Lower leg skin (tissue), 3 donors: Measurements from ENCODE around the gene MCM7.

Source experiments
- POLR2A ChIP-seq, 2 donors: fragments of 450-650 bp; IDR thresholded peaks; one replicate each; pipeline ENCODE4 v1.6.1; 2016 to 2017; ENCODE audit warnings: antibody characterized with exemption in 2 of 2, mild to moderate bottlenecking in 1 of 2, moderate library complexity in 1 of 2
- TF ChIP-seq, protein P1 (sequence below), 3 donors: fragments of 450-650 bp; IDR thresholded peaks; one replicate each; pipeline ENCODE4 v1.5.1; 2016; ENCODE audit warnings: antibody characterized with exemption in 3 of 3, mild to moderate bottlenecking in 3 of 3, moderate library complexity in 2 of 3

DNA sequence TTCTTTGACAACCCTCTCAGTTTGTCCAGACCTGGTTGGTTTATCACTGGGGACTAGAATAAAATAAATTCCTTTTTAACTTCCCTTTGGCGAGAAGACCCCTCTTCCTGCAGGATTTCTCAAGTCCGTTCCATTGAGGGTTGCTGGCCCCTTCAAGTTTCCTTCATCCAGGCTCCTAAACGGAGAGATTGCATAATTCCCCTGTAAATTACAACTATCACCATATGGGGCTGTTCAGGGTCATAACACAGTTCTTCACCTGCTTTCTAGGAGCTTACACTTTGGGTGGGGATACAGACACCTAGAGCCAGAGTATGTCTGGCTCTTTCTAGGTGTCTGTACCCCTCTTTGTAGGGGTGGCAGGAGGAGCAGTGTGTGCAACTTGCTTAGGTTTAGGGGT lies 15.7 kb downstream of the MCM7 start:
- TF ChIP-seq, protein P1, sequence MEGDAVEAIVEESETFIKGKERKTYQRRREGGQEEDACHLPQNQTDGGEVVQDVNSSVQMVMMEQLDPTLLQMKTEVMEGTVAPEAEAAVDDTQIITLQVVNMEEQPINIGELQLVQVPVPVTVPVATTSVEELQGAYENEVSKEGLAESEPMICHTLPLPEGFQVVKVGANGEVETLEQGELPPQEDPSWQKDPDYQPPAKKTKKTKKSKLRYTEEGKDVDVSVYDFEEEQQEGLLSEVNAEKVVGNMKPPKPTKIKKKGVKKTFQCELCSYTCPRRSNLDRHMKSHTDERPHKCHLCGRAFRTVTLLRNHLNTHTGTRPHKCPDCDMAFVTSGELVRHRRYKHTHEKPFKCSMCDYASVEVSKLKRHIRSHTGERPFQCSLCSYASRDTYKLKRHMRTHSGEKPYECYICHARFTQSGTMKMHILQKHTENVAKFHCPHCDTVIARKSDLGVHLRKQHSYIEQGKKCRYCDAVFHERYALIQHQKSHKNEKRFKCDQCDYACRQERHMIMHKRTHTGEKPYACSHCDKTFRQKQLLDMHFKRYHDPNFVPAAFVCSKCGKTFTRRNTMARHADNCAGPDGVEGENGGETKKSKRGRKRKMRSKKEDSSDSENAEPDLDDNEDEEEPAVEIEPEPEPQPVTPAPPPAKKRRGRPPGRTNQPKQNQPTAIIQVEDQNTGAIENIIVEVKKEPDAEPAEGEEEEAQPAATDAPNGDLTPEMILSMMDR (IDR thresholded peaks at IDR 0.05) = no peak
- no peak for TF ChIP-seq POLR2A (IDR thresholded peaks at IDR 0.05)
